ENCODE data around the gene PRR3.

PRR3 gene

DNA sequence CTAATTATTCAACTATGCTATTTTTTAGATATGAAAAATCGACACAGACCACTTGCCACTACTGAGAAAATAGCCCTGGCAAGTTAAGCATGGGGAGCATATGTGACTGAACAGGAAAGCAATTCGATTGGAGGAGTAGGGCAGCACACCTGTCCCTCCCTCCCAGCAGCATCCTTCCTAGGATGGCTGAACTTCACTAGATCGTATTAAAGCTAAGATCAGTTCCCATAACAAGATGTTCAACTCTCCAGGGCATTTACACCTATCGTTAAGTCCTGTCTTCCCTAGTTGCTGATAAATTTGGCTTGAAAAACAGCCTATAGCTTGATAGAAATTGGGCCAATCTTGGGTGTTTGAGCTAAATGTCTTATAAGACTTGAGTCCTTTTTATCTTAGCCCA lies 53.0 kb downstream of the PRR3 start:
- H3K4me3 ChIP-seq (ENCODE audit: low read depth, low read length): no peak overlapping the region
- TF ChIP-seq, protein P1, sequence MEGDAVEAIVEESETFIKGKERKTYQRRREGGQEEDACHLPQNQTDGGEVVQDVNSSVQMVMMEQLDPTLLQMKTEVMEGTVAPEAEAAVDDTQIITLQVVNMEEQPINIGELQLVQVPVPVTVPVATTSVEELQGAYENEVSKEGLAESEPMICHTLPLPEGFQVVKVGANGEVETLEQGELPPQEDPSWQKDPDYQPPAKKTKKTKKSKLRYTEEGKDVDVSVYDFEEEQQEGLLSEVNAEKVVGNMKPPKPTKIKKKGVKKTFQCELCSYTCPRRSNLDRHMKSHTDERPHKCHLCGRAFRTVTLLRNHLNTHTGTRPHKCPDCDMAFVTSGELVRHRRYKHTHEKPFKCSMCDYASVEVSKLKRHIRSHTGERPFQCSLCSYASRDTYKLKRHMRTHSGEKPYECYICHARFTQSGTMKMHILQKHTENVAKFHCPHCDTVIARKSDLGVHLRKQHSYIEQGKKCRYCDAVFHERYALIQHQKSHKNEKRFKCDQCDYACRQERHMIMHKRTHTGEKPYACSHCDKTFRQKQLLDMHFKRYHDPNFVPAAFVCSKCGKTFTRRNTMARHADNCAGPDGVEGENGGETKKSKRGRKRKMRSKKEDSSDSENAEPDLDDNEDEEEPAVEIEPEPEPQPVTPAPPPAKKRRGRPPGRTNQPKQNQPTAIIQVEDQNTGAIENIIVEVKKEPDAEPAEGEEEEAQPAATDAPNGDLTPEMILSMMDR (IDR thresholded peaks at IDR 0.05; ENCODE audit: borderline replicate concordance, insufficient read depth, low read depth, low read length): no peak

DNA sequence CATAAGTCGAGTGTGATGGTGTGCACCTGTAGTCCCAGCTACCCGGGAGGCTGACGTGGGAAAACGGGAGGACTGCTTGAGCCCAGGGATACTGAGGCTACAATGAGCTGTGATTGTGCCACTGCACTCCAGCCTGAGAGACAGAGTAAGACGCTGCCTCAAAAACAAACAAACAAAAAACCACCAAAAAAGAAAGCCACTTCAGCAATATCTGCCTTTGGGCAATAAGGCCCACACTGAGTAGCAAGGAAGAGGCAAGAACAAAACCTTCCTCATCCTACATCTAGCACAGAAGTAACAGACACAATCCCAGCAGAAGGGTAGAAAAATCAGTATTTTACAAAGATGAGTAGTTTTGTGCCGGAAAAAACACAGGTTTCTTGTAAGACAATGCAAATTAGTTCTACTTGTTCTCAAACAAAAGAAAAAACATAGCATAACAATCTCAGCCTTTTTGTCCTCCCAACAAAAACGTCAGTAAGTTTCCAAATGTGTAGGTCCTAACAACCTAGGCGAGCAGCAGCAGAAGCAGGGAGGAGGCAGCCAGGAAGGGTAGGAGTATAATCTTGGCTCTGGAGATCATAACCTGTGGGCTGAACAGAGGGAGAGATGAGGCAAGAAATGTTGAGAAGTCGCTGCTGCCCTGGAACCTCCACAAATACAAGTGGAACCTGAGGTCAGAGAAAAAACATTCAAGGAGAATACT lies 54.2 kb downstream of the PRR3 start:
- TF ChIP-seq, protein P1 (IDR thresholded peaks at IDR 0.05; ENCODE audit: borderline replicate concordance, insufficient read depth, low read depth, low read length): no peak
- H3K4me3 ChIP-seq (ENCODE audit: low read depth, low read length): no peak overlapping the region

DNA sequence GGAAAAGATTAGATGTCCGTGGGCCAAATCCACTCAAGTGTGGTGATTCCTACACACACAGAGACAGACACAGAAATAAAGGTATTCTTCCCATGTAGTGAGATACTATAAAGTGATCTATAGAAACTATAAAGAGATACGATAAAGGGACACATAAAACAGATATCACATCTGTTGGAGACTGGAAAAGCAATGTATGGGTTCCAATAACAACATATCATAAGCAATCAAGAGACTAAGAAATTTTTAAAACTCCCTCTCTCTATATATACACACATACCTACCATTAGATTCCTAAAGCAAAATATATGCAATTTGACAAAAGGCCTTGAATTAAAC lies 54.7 kb downstream of the PRR3 start:
- TF ChIP-seq, protein P1 (IDR thresholded peaks at IDR 0.05; ENCODE audit: borderline replicate concordance, insufficient read depth, low read depth, low read length): no peak
- H3K4me3 ChIP-seq (ENCODE audit: low read depth, low read length): no peak overlapping the region

DNA sequence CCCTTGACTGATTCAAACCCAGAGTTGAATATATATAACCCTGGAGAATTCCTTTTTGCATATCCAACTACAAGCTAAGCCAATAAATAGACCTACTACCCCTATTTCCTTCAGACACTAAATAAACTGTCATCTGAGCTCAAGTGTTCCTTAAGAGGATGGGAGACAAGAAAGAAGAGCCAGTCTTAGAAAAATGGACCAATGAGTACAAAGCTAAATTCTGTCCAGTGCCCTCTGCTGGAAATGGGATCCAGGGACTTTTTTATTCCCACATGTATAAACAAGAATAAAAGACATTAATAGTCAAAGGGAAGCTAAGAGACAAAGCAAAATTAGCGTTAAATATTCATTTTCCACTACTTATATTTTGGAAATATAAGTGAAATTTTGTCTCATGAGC lies 55.1 kb downstream of the PRR3 start:
- no peak overlapping the region for H3K4me3 ChIP-seq (ENCODE audit: low read depth, low read length)
- TF ChIP-seq, protein P1 (IDR thresholded peaks at IDR 0.05; ENCODE audit: borderline replicate concordance, insufficient read depth, low read depth, low read length): no peak

DNA sequence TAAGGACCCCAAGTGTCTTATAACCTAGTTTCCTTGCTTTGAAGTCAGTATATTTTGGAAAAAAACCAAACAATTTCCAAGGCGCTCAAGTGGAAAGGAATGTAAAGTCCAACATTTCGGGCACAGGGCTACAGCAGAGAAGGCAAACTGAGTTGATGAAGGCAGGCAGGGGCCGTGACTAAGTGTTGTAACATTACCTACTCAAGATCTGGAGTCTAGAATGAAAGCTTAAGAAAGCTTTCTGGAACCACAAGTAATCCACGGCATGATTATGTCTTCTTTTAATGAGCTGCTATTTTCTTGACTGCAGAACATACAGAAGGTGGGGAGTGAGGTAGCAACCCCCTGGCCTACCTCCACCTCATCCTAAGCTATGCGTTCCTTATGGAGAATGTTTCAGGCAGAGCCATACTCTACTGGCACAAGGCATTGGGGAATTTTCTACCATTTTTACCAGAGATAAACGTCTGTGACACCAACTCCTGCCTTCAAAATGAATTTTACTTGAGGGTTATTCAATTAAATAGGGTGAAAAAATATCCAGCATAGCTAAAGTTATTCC lies 55.7 kb downstream of the PRR3 start:
- no peak overlapping the region for H3K4me3 ChIP-seq (ENCODE audit: low read depth, low read length)
- TF ChIP-seq, protein P1 (IDR thresholded peaks at IDR 0.05; ENCODE audit: borderline replicate concordance, insufficient read depth, low read depth, low read length): no peak

Measured in GM12875 (cell line).